Thymus (tissue), 11 donors: ENCODE measurements around the gene C1QTNF9B. TPM values are rescaled to one million over a fixed set of nuclear protein-coding genes. Genes with fewer than 3 reads are reported as not detected.
"Not testable (repeated sequence)": the region's sequence is repeated elsewhere in the genome, so short reads cannot be mapped to it uniquely, and the experiment has no call there.

Experiments used
- DNase-seq, 9 donors: peaks; one replicate each; pipeline ENCODE4 v3.0.0-alpha.2; 2013; ENCODE audit warnings: low spot score in 9 of 9, low read depth in 6 of 9, missing footprints in 1 of 9
- H3K27ac ChIP-seq, 2 donors: one replicate each; pipeline ENCODE4 v1.5.1; 2013; ENCODE audit warnings: control low read depth in 1 of 2, low read depth in 1 of 2, low read length in 1 of 2, mild to moderate bottlenecking in 1 of 2, moderate library complexity in 1 of 2
- H3K27me3 ChIP-seq, 2 donors: one replicate each; pipeline ENCODE4 v1.5.1; 2013; ENCODE audit warnings: low read length in 1 of 2; ENCODE audit not compliant: control insufficient read depth in 2 of 2, insufficient read depth in 1 of 2
- H3K36me3 ChIP-seq, 2 donors: one replicate each; pipeline ENCODE4 v1.5.1; 2013; ENCODE audit warnings: low read length in 1 of 2, mild to moderate bottlenecking in 1 of 2, moderate library complexity in 1 of 2; ENCODE audit not compliant: control insufficient read depth in 2 of 2, insufficient read depth in 2 of 2
- H3K4me1 ChIP-seq, 2 donors: one replicate each; pipeline ENCODE4 v1.5.1; 2013; ENCODE audit warnings: low read length in 2 of 2; ENCODE audit not compliant: control insufficient read depth in 2 of 2, insufficient read depth in 2 of 2
- H3K4me3 ChIP-seq, 2 donors: one replicate each; pipeline ENCODE4 v1.5.1; 2013; ENCODE audit warnings: low read length in 2 of 2, control low read depth in 1 of 2, mild to moderate bottlenecking in 1 of 2
- H3K9me3 ChIP-seq, 2 donors: one replicate each; pipeline ENCODE4 v1.5.1; 2013; ENCODE audit warnings: low read length in 1 of 2, mild to moderate bottlenecking in 1 of 2; ENCODE audit not compliant: control insufficient read depth in 2 of 2, insufficient read depth in 1 of 2
- WGBS: extraction: QIAGEN DNeasy Blood & Tissue Kit; methylation state at CpG from one replicate; pipeline ENCODE4 v1.1.7; 2013; 5-methylcytosine and 5-hydroxymethylcytosine counted together
- polyA plus RNA-seq: library from polyadenylated mRNA; stranded (reverse); fragments of 200-250 nt; gene quantifications from one replicate; pipeline ENCODE4 v1.2.3, GENCODE V29; 2013
- total RNA-seq: library from RNA; stranded (reverse); fragments of 120-200 nt; gene quantifications from one replicate; pipeline ENCODE4 v1.2.4, GENCODE V29; 2013
- donor health status: healthy.

The C1QTNF9B gene
- total and polyA plus RNA-seq, 2 donors: 0.34 to 0.38 TPM

DNA sequence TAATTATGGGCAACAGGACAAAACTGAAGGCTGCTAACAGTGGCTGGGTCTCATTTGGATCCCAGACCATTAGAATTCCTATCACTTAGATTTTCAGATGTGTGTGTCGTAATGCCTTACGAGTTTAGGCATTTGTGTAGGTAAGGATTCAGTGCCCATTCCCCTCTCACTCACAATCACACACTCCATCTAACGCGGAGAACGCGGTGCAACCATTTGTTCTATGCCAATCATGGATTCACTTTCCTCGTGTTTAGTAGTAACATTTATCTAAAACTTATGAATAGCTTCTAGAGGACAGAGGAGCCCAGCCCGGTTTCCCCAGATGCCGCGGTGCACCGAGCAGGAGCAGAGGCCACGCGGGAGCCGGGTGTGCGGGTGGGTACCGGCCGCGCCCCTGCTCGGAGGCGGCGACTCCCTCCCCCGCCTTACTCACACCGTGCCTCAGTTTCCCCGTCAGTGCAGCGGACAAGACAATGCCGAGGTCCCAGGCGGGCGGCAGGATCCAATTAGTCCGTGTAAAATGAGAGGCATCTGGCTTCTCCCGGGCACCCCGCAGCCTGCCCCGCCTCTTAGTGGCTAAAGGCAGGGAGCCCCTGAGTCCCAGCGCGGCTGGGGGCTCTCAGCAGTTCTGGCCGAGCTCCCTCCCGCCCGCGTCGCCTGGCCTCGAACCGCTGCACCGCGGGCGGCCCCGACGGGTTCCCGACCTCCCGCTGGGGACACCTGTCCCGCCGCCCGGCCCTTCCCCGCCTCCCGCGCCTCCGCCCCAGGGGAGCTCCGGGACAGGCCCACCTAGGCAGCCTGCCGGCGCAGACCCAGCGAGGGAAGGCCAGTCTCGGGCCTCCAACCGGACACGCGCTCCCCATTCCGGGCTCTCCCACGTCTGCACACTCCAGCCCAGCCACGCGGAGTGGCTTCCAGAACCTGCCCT, 5.9 kb upstream of the C1QTNF9B start:
- DNase-seq: no peak
- no peak overlapping the region for H3K4me3 ChIP-seq
- H3K27ac ChIP-seq: no peak overlapping the region
- no peaks in the 10 kb centered on the region for H3K36me3 ChIP-seq
- 13% methylated on average over 67 of the region's 67 CpGs for WGBS
- H3K27me3 ChIP-seq: peaks cover 28 to 54% of the 10 kb centered on the region in 2 donors
- no peaks in the 10 kb centered on the region for H3K9me3 ChIP-seq
- H3K4me1 ChIP-seq: peaks cover 0 to 2% of the 10 kb centered on the region in 2 donors

DNA sequence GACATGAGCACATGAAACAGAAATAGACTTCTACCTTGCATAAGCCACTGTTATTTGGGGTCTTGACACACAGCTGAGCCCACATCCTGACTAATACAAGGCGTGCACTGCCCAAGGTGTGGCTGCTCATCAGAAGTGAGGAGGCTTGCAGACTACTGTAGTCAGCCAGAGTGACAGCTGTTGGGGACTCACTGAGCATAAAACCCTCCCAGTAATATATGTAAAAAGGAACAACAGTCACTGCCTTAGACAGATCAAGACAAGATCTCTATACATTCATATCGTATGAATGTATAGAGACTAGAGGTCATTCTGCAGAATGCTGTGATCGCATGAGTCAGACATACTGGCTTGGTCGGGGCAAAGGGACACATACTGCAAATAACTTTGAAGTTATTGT, 4.1 kb upstream of the C1QTNF9B start:
- H3K27me3 ChIP-seq: peaks cover 28 to 50% of the 10 kb centered on the region in 2 donors
- no peak for DNase-seq
- 85% methylated on average over 4 of the region's 4 CpGs for WGBS
- H3K4me1 ChIP-seq: peaks cover 0 to 2% of the 10 kb centered on the region in 2 donors
- no peaks in the 10 kb centered on the region for H3K36me3 ChIP-seq
- H3K4me3 ChIP-seq: no peak overlapping the region
- no peaks in the 10 kb centered on the region for H3K9me3 ChIP-seq
- H3K27ac ChIP-seq: no peak overlapping the region

DNA sequence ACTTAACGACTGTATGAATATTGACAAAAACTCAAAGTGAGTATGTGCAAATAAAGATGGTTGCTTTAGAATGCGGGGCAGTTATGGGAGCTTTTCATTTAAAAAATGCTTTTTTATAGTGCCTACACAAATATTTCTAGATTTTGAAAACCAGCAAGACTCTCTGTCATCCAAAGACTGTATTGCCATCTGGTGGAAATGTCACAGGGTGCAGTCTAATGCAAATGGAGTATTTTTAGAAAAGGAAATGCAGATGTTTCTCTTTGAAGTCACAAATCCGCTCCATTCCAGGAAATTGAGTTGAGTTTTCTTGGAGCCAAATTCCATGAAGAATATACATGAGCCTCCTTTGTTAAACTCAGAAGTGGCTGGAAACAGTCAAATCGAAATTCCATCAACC, 2.3 kb upstream of the C1QTNF9B start:
- peaks cover 24 to 38% of the 10 kb centered on the region in 2 donors for H3K27me3 ChIP-seq
- peak in 3 of 9 donors; percentile 26 to 58 (median 37) for DNase-seq
- H3K9me3 ChIP-seq: no peaks in the 10 kb centered on the region
- WGBS: 44% methylated on average over 4 of the region's 4 CpGs
- no peaks in the 10 kb centered on the region for H3K36me3 ChIP-seq
- H3K27ac ChIP-seq: no peak overlapping the region
- peaks cover 0 to 2% of the 10 kb centered on the region in 2 donors for H3K4me1 ChIP-seq
- no peak overlapping the region for H3K4me3 ChIP-seq

DNA sequence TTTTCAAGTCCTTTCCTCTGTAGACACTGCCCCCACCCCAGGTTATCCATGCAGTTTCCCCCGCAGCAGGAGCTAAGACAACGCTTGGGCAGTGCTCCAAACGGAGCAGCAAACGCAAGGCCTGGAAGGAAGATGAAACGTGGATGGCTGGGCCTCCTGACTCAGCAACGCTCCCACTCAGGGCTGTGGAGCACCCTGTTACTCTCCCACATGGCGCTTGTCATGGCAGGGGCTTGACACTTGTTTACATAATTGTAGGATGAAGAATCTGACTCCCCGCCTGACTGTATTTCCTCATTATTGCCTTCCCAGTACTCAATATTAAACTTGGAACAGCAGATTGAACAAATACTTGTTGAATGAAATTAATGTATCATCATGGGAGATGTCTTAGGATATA, 799 bp upstream of the C1QTNF9B start:
- no peak overlapping the region for H3K27ac ChIP-seq

DNA sequence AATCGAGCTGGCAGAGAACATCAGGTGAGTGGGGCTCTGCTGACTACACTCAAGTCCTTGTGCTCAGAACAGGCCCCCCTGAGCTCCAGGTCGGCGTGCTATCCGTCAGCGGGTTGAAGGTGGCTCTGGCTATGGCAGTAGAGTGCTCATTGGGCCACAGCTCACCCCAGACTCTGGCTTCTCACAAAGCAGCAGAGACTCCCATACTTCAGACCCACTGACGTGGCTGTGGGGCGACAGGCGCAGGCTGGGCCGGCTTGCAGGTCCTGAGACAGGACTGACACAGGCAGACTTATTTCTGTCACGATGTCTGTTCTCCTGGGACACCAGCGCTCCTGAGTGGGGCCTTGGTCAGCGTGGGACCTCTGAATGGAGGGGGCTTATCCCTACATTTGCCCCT, 2.6 kb downstream of the C1QTNF9B start:
- H3K4me3 ChIP-seq, H3K27me3 ChIP-seq, DNase-seq, H3K36me3 ChIP-seq, H3K27ac ChIP-seq, H3K4me1 ChIP-seq, H3K9me3 ChIP-seq: not testable (repeated sequence)
- WGBS: 89% methylated on average over 12 of the region's 12 CpGs

More for the DNA sequence above, 799 bp upstream of the C1QTNF9B start:
- Histone ChIP-seq H3K36me3 (no peaks in the 10 kb centered on the region), H3K27me3 (peaks cover 10 to 24% of the 10 kb centered on the region in 2 donors), H3K4me1 (no peaks in the 10 kb centered on the region), H3K9me3 (no peaks in the 10 kb centered on the region), H3K4me3 (no peak overlapping the region)
- WGBS: 97% methylated on average over 8 of the region's 8 CpGs
- DNase-seq: no peak

DNA sequence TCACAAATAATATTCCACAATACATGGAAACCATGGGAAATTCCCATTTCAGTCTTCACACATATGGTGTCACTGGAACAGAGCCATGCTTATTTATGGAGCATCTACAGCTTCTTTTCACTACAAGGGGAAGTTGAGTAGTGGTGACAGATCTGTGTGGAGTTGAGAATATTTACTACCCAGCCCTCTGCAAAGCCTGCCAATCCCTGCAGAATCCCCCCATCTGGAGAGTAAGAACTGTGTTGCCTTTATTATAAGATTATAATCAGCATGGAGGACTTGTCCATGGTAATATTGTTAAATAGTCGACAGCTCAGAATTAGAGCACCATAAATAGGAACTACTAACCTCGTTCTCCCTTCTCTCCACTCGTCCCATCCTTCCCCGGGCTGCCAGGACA, 3.5 kb downstream of the C1QTNF9B start:
- not testable (repeated sequence) for H3K9me3 ChIP-seq, DNase-seq, H3K4me1 ChIP-seq, H3K4me3 ChIP-seq, H3K36me3 ChIP-seq, H3K27me3 ChIP-seq, H3K27ac ChIP-seq
- WGBS: 93% methylated on average over 4 of the region's 4 CpGs

DNA sequence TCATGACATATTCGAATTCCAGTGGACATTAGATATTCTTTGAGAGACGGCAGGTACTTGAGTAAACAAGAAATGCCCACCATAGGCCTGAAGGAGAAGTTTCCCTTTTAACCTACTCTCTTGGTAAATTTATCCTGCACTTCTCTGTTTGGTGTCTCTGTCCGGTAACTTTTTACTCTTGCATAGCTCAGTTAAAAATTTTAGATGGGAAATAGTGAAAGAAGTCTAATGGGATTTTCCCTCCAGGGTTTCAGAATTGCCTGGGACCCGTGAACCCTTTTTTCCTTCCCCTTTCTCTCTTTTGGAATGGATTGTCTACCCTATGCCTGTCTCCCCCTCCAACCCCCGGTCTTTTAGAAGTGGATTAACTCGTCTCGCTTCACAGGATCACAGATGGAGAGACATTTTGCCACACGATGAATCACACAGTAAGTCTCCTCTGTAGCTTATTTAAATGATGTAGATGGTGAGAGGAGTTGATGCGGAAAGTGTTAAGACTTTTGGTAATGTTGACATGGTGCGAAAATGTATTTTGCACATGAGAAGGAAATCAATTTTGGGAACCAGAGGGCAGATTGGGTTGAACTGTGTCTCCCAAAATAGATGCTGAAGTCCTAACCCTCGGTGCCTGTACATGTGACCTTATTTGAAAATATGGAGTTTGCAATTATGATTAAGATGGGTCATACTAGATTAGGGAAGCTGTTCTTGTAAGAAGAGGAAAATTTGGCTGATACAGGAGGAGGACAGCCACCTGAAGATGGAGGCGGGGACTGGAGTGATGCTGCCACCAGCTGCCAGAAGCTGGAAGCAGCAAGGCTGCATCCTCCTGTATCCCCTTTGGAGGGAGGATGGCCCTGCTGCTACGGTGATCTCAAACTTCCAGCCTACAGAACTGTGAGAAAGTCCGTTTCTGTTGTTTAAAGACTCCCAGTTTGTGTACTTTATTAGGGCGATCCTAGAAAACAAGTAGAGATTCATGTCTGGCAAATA, 7.4 kb downstream of the C1QTNF9B start:
- Histone ChIP-seq H3K4me1 (peaks cover 0 to 4% of the 10 kb centered on the region in 2 donors), H3K9me3 (no peaks in the 10 kb centered on the region), H3K27ac (no peak overlapping the region), H3K27me3 (no peaks in the 10 kb centered on the region), H3K4me3 (peak overlapping the region; percentile 80 to 88), H3K36me3 (no peaks in the 10 kb centered on the region)
- 47% methylated on average over 15 of the region's 15 CpGs for WGBS
- peak in 1 of 9 donors; percentile 27 for DNase-seq

DNA sequence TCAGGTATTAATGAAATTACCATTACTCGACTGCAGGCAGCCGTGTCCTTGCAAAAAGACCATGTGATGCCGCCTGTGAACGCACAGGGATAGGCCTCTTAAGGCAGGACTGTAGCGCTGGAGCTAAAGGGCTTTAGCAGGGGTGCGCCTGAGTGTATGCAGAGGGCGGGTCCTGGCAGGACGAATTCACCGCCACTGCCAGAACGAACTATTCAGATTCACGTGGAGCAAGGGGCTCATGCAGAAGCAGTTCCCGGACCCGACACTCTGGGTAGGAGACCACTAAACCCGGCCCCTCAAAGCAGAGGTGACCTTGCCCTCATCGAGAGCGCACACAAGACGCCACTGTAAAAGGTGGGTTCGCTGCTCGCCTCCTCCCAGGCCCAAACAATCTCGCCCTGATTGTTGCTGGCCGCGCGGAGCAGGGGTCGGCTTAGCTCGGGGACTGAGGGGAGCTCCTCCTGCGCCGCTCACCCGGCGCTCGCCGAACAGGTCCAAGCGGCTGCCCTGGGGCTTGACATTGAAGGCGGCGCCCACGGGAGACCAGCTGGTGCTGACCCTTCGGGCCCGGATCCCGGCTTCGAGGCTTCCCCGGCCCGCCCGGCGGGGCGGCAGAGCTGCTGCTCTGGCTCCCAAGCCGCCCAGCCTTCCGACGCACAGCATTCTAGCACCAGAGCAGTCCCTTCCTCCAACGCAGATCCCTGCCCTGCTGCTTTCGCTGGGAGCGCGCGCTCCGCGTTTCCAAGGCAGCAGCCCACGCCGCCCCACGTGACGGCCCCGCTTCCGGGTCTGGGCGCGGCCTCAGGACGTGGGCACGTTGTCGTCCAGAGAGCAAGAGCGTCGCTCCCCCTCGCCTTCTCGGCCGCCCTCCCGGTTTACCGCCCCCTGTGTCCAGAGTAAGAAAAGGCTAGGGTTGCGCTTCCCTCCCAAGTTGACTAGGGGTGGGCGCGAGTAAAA, 8.4 kb downstream of the C1QTNF9B start, which contains the start of gene MIPEP:
Gene MIPEP, minus strand, starts transcription at position 743 of the 957 bp plus-strand sequence. Its CDS starts 80 bp downstream, at position 663.
- Histone ChIP-seq H3K4me1 (peaks cover 0 to 4% of the 10 kb centered on the region in 2 donors), H3K9me3 (no peaks in the 10 kb centered on the region), H3K27ac (peak within 1 kb of the TSS; percentile 62 to 77), H3K36me3 (peaks cover 3 to 5% of the 10 kb centered on the region in 2 donors), H3K27me3 (no peaks in the 10 kb centered on the region), H3K4me3 (peak within 1 kb of the TSS; percentile 80 to 88)
- DNase-seq: peak; percentile 65 to 95 (median 87)
- under 1% methylated on average over 75 of the region's 75 CpGs for WGBS
